HG02938 (cell line): ENCODE measurements around the gene KPNA4.
"Not testable (repeated sequence)": the region's sequence is repeated elsewhere in the genome, so short reads cannot be mapped to it uniquely, and the experiment has no call there.

Experiments used
- ATAC-seq: cut with Tn5 transposase; IDR thresholded peaks from one replicate; pipeline ENCODE4 v1.9.1; 2021; ENCODE audit warnings: mild to moderate bottlenecking, moderate library complexity; ENCODE audit not compliant: unreplicated experiment

The KPNA4 gene

GRCh38 chr3:160452251-160452650 lies 113.1 kb downstream of the KPNA4 start:
- not testable (repeated sequence) for ATAC-seq

- no peak for ATAC-seq
Measured at GRCh38 chr3:160451602-160452001, 113.8 kb downstream of the KPNA4 start.

- no peak for ATAC-seq
Measured at GRCh38 chr3:160450846-160451245, 114.5 kb downstream of the KPNA4 start.

- peak; percentile 93 for ATAC-seq
Measured at GRCh38 chr3:160449636-160450598, 115.5 kb downstream of the KPNA4 start, which contains the start of gene TRIM59. TSS of gene TRIM59 (minus strand) at chr3:160449786. CDS start at chr3:160439183, 10,603 bp downstream.

- ATAC-seq: peak; percentile 41
Measured at GRCh38 chr3:160448845-160449635, 116.3 kb downstream of the KPNA4 start.

GRCh38 chr3:160447544-160447943 lies 117.8 kb downstream of the KPNA4 start:
- no peak for ATAC-seq

- no peak for ATAC-seq
Measured at GRCh38 chr3:160446522-160447056, 118.8 kb downstream of the KPNA4 start.

GRCh38 chr3:160445854-160446253 lies 119.5 kb downstream of the KPNA4 start:
- ATAC-seq: no peak
